Trophoblast cell (in vitro differentiated cells and primary cell): ENCODE measurements around the gene LRRC27. TPM values are rescaled to one million over a fixed set of nuclear protein-coding genes. Genes with fewer than 3 reads are reported as not detected.

ENCODE experiments used
- DNase-seq, 2 donors: peaks; one replicate each; pipeline ENCODE4 v3.0.0-alpha.2; 2016
- H2AFZ ChIP-seq: 2 replicates; pipeline ENCODE4 v1.6.1; 2013; ENCODE audit warnings: low read length, moderate library complexity, mild to moderate bottlenecking; ENCODE audit not compliant: insufficient read depth, poor library complexity
- H2AK5ac ChIP-seq: 2 replicates; pipeline ENCODE4 v1.6.1; 2013; ENCODE audit warnings: mild to moderate bottlenecking, low read length
- H2BK120ac ChIP-seq: 2 replicates; pipeline ENCODE4 v1.6.1; 2013; ENCODE audit warnings: low read length, mild to moderate bottlenecking, moderate library complexity; ENCODE audit not compliant: insufficient read depth, poor library complexity
- H2BK12ac ChIP-seq: 2 replicates; pipeline ENCODE4 v1.6.1; 2013; ENCODE audit warnings: mild to moderate bottlenecking, low read length, moderate library complexity
- H2BK5ac ChIP-seq: 2 replicates; pipeline ENCODE4 v1.6.1; 2013; ENCODE audit warnings: low read length, low read depth, moderate library complexity, mild to moderate bottlenecking; ENCODE audit not compliant: poor library complexity
- H3K14ac ChIP-seq: 2 replicates; pipeline ENCODE4 v1.6.1; 2013; ENCODE audit warnings: mild to moderate bottlenecking, low read length
- H3K18ac ChIP-seq: 2 replicates; pipeline ENCODE4 v1.6.1; 2013; ENCODE audit warnings: mild to moderate bottlenecking, low read length
- H3K23ac ChIP-seq: 2 replicates; pipeline ENCODE4 v1.6.1; 2013; ENCODE audit warnings: low read length
- H3K27ac ChIP-seq: 2 replicates; pipeline ENCODE4 v1.5.1; 2013; ENCODE audit warnings: low read depth, mild to moderate bottlenecking, inconsistent platforms, low read length, moderate library complexity
- H3K27me3 ChIP-seq: 2 replicates; pipeline ENCODE4 v1.6.1; 2013; ENCODE audit warnings: inconsistent platforms, mild to moderate bottlenecking, low read length, moderate library complexity; ENCODE audit not compliant: insufficient read depth
- H3K36me3 ChIP-seq, 2 experiments: 1 replicate in 1 of 2; 2 replicates in 1 of 2; pipeline ENCODE4 v1.6.1; 2013; ENCODE audit warnings: low read length in 2 of 2, mild to moderate bottlenecking in 2 of 2, moderate library complexity in 1 of 2; ENCODE audit not compliant: insufficient read depth in 2 of 2, control insufficient read depth in 1 of 2
- H3K4ac ChIP-seq: 2 replicates; pipeline ENCODE4 v1.6.1; 2013; ENCODE audit warnings: low read depth, mild to moderate bottlenecking, low read length, moderate library complexity
- H3K4me1 ChIP-seq, 2 experiments: 1 replicate in 1 of 2; 2 replicates in 1 of 2; pipeline ENCODE4 v1.6.1; 2013; ENCODE audit warnings: low read length in 2 of 2, mild to moderate bottlenecking in 2 of 2, moderate library complexity in 1 of 2; ENCODE audit not compliant: insufficient read depth in 2 of 2, control insufficient read depth in 1 of 2
- H3K4me2 ChIP-seq: 2 replicates; pipeline ENCODE4 v1.6.1; 2013; ENCODE audit warnings: inconsistent platforms, mild to moderate bottlenecking, low read length, moderate library complexity
- H3K4me3 ChIP-seq: 2 replicates; pipeline ENCODE4 v1.5.1; 2013; ENCODE audit warnings: mild to moderate bottlenecking, low read depth, low read length, inconsistent platforms
- H3K79me1 ChIP-seq: one replicate; pipeline ENCODE4 v1.6.1; 2013; ENCODE audit warnings: low read length
- H3K79me2 ChIP-seq: 2 replicates; pipeline ENCODE4 v1.6.1; 2013; ENCODE audit warnings: low read length, mild to moderate bottlenecking; ENCODE audit not compliant: control insufficient read depth, insufficient read depth, poor library complexity
- H3K9ac ChIP-seq: 2 replicates; pipeline ENCODE4 v1.6.1; 2013; ENCODE audit warnings: mild to moderate bottlenecking, low read length
- H3K9me3 ChIP-seq: 2 replicates; pipeline ENCODE4 v1.6.1; 2013; ENCODE audit warnings: low read depth, mild to moderate bottlenecking, control low read depth, inconsistent platforms, low read length; ENCODE audit not compliant: insufficient read depth
- H4K12ac ChIP-seq: 2 replicates; pipeline ENCODE4 v1.6.1; 2013; ENCODE audit warnings: low read depth, mild to moderate bottlenecking, low read length, moderate library complexity
- H4K8ac ChIP-seq: 2 replicates; pipeline ENCODE4 v1.6.1; 2013; ENCODE audit warnings: low read depth, mild to moderate bottlenecking, low read length, moderate library complexity
- H4K91ac ChIP-seq: one replicate; pipeline ENCODE4 v1.6.1; 2013; ENCODE audit warnings: low read depth, mild to moderate bottlenecking, low read length, moderate library complexity
- WGBS: extraction: QIAGEN DNeasy Blood & Tissue Kit; methylation state at CpG from one replicate; pipeline ENCODE4 v1.1.7; 2013; ENCODE audit warnings: missing lambda C conversion rate; ENCODE audit not compliant: insufficient read length, insufficient coverage; ENCODE audit errors: extremely low coverage; 5-methylcytosine and 5-hydroxymethylcytosine counted together
- polyA plus RNA-seq: library from polyadenylated mRNA; stranded (reverse); fragments of 200-250 nt; gene quantifications from 2 replicates; pipeline ENCODE4 v1.2.3, GENCODE V29; 2013

Gene LRRC27
- 4.4 and 4.9 TPM in 2 replicates for polyA plus RNA-seq

GRCh38 chr10:132331601-132332432, at the start of gene LRRC27:
TSS of gene LRRC27 (plus strand) at chr10:132332193. CDS start at chr10:132333525, 1,332 bp downstream.
- H2BK120ac ChIP-seq, result peak within 1 kb of the TSS; percentile 50
- H2BK5ac ChIP-seq, result peak within 1 kb of the TSS; percentile 23
- H3K9ac ChIP-seq, result peak within 1 kb of the TSS; percentile 99
- H3K4ac ChIP-seq, result peak within 1 kb of the TSS; percentile 35
- peak within 1 kb of the TSS; percentile 90 for H3K4me3 ChIP-seq
- peak within 1 kb of the TSS; percentile 29 for H3K27ac ChIP-seq
- peak within 1 kb of the TSS; percentile 99 for H3K4me2 ChIP-seq
- no CpG with 5 or more reads among the region's 89 CpGs for WGBS
- peaks cover 16% of the 10 kb centered on the region in 2 experiments for H3K4me1 ChIP-seq
- no peaks in the 10 kb centered on the region for H3K9me3 ChIP-seq
- H3K27me3 ChIP-seq, result no peaks in the 10 kb centered on the region
- H3K79me1 ChIP-seq, result peaks cover 8% of the 10 kb centered on the region
- peak within 1 kb of the TSS; percentile 69 for H4K91ac ChIP-seq
- peak within 1 kb of the TSS; percentile 48 for H3K14ac ChIP-seq
- peak; percentile 96 to 99 for DNase-seq
- H2AFZ ChIP-seq, result peak within 1 kb of the TSS; percentile 67
- peak within 1 kb of the TSS; percentile 79 for H4K8ac ChIP-seq
- H3K23ac ChIP-seq, result no peak within 1 kb of the TSS
- H4K12ac ChIP-seq, result peak within 1 kb of the TSS; percentile 65
- H2AK5ac ChIP-seq, result peak within 1 kb of the TSS; percentile 7
- peak within 1 kb of the TSS; percentile 64 for H3K18ac ChIP-seq
- no peak within 1 kb of the TSS for H2BK12ac ChIP-seq
- peaks cover 0 to 3% of the 10 kb centered on the region in 2 experiments for H3K36me3 ChIP-seq
- peaks cover 8% of the 10 kb centered on the region for H3K79me2 ChIP-seq

- Histone ChIP-seq H3K9me3 (peaks cover 4% of the 10 kb centered on the region), H4K12ac (no peak overlapping the region), H3K27me3 (no peaks in the 10 kb centered on the region), H3K4ac (no peak overlapping the region), H3K4me2 (no peak overlapping the region), H2AK5ac (no peak overlapping the region), H3K36me3 (no peaks in the 10 kb centered on the region), H4K8ac (no peak overlapping the region), H3K4me3 (no peak overlapping the region), H3K14ac (no peak overlapping the region), H3K9ac (no peak overlapping the region), H4K91ac (no peak overlapping the region), H2BK120ac (no peak overlapping the region), H3K4me1 (no peaks in the 10 kb centered on the region), H3K27ac (no peak overlapping the region), H2BK5ac (no peak overlapping the region), H3K18ac (no peak overlapping the region), H2AFZ (no peak overlapping the region), H3K79me1 (no peaks in the 10 kb centered on the region), H3K23ac (no peak overlapping the region), H3K79me2 (no peaks in the 10 kb centered on the region), H2BK12ac (no peak overlapping the region)
- WGBS, result no CpG with 5 or more reads among the region's 36 CpGs
- DNase-seq, result no peak
These were observed 49.1 kb upstream of the LRRC27 start for GRCh38 chr10:132282667-132283603.

GRCh38 chr10:132283604-132284382, 48.2 kb upstream of the LRRC27 start:
- H3K18ac ChIP-seq, result no peak overlapping the region
- no peak overlapping the region for H2AFZ ChIP-seq
- H3K4me2 ChIP-seq, result no peak overlapping the region
- no CpG with 5 or more reads among the region's 24 CpGs for WGBS
- no peak overlapping the region for H2AK5ac ChIP-seq
- no peak overlapping the region for H3K9ac ChIP-seq
- no peak overlapping the region for H3K4ac ChIP-seq
- no peak overlapping the region for H2BK12ac ChIP-seq
- no peak overlapping the region for H3K23ac ChIP-seq
- H4K91ac ChIP-seq, result no peak overlapping the region
- H3K79me1 ChIP-seq, result no peaks in the 10 kb centered on the region
- no peak overlapping the region for H4K12ac ChIP-seq
- H3K9me3 ChIP-seq, result peaks cover 4% of the 10 kb centered on the region
- no peak overlapping the region for H3K27ac ChIP-seq
- DNase-seq, result no peak
- no peak overlapping the region for H2BK120ac ChIP-seq
- no peak overlapping the region for H3K4me3 ChIP-seq
- H4K8ac ChIP-seq, result no peak overlapping the region
- no peaks in the 10 kb centered on the region for H3K4me1 ChIP-seq
- no peaks in the 10 kb centered on the region for H3K79me2 ChIP-seq
- H3K14ac ChIP-seq, result no peak overlapping the region
- no peaks in the 10 kb centered on the region for H3K27me3 ChIP-seq
- H2BK5ac ChIP-seq, result no peak overlapping the region
- no peaks in the 10 kb centered on the region for H3K36me3 ChIP-seq

GRCh38 chr10:132289439-132289838, 42.6 kb upstream of the LRRC27 start:
- no peaks in the 10 kb centered on the region for H3K4me1 ChIP-seq
- no peak for DNase-seq
- no peak overlapping the region for H4K91ac ChIP-seq
- WGBS, result no CpG with 5 or more reads among the region's 2 CpGs
- H3K27me3 ChIP-seq, result no peaks in the 10 kb centered on the region
- H2AFZ ChIP-seq, result no peak overlapping the region
- H2BK12ac ChIP-seq, result no peak overlapping the region
- no peak overlapping the region for H2AK5ac ChIP-seq
- no peak overlapping the region for H4K8ac ChIP-seq
- H2BK5ac ChIP-seq, result no peak overlapping the region
- H3K4me2 ChIP-seq, result no peak overlapping the region
- no peak overlapping the region for H3K9ac ChIP-seq
- no peaks in the 10 kb centered on the region for H3K79me2 ChIP-seq
- no peaks in the 10 kb centered on the region for H3K36me3 ChIP-seq
- no peak overlapping the region for H3K4ac ChIP-seq
- no peak overlapping the region for H2BK120ac ChIP-seq
- no peak overlapping the region for H3K14ac ChIP-seq
- H3K9me3 ChIP-seq, result peaks cover 2% of the 10 kb centered on the region
- no peak overlapping the region for H3K23ac ChIP-seq
- no peak overlapping the region for H3K4me3 ChIP-seq
- no peak overlapping the region for H4K12ac ChIP-seq
- H3K79me1 ChIP-seq, result no peaks in the 10 kb centered on the region
- H3K27ac ChIP-seq, result no peak overlapping the region
- no peak overlapping the region for H3K18ac ChIP-seq
